HepG2 (cell line): ENCODE data around the gene NAPB. TPM values are rescaled to one million over a fixed set of nuclear protein-coding genes. Genes with fewer than 3 reads are reported as not detected.

Source experiments
- HMGXB3 ChIP-seq: sonication (generic); formaldehyde crosslinking; IDR thresholded peaks from 2 replicates; pipeline ENCODE4 v1.4.0; 2020; ENCODE audit warnings: missing genetic modification reagents, borderline replicate concordance
- STAG1 ChIP-seq: sonication (generic); formaldehyde crosslinking; IDR thresholded peaks from 2 replicates; pipeline ENCODE4 v1.4.0; 2020; ENCODE audit warnings: missing genetic modification reagents
- ZNF142 ChIP-seq: sonication (generic); formaldehyde crosslinking; IDR thresholded peaks from 2 replicates; pipeline ENCODE4 v1.4.0; 2020; ENCODE audit warnings: missing genetic modification reagents
- ZNF207 ChIP-seq: fragments of 450-650 bp; IDR thresholded peaks from 2 replicates; pipeline ENCODE4 v1.6.1; 2016; ENCODE audit warnings: antibody characterized with exemption, borderline replicate concordance
- ZNF337 ChIP-seq: sonication (generic); formaldehyde crosslinking; IDR thresholded peaks from 2 replicates; pipeline ENCODE4 v1.5.1; 2020; ENCODE audit warnings: missing genetic modification reagents, low read depth, mild to moderate bottlenecking, borderline replicate concordance
- ZNF646 ChIP-seq: sonication (generic); formaldehyde crosslinking; IDR thresholded peaks from 2 replicates; pipeline ENCODE4 v1.9.0; 2021; ENCODE audit warnings: mild to moderate bottlenecking, missing genetic modification reagents
- ZNF749 ChIP-seq: sonication (generic); formaldehyde crosslinking; IDR thresholded peaks from 2 replicates; pipeline ENCODE4 v1.8.0; 2022; ENCODE audit warnings: mild to moderate bottlenecking, missing genetic modification reagents, moderate library complexity, borderline replicate concordance
- ZZZ3 ChIP-seq: sonication (generic); formaldehyde crosslinking; IDR thresholded peaks from 2 replicates; pipeline ENCODE4 v1.4.0; 2020; ENCODE audit warnings: missing genetic modification reagents, mild to moderate bottlenecking, borderline replicate concordance
- polyA plus RNA-seq, 8 experiments: library from polyadenylated mRNA; depleted of rRNA in 3 of 8; stranded (reverse) in 7 of 8; unstranded in 1 of 8; fragments of >200 nt; fragmentation: Illumina TruSeq in 4 of 8; extraction: Trizol in 4 of 8; gene quantifications; 2 replicates each; pipeline versions ENCODE4 v1.2.1 to v1.2.3, GENCODE V29; 2011 to 2016; ENCODE audit warnings: low read depth in 4 of 8, missing spikeins in 1 of 8, mixed read lengths in 1 of 8; ENCODE audit not compliant: insufficient read depth in 1 of 8
- total RNA-seq, 5 experiments: library from RNA; depleted of rRNA; stranded (reverse); fragments of >200 nt; fragmentation: Illumina TruSeq; extraction: Trizol; gene quantifications; 2 replicates each; pipeline ENCODE4 v1.2.3, GENCODE V29; 2016; ENCODE audit warnings: low read depth in 1 of 5

NAPB gene
- total and polyA plus RNA-seq, 2 of the 13 experiments (the other 11 are each of a cell fraction or from before 2014, with no cell fraction given), result 15.2 to 16.1 TPM

DNA sequence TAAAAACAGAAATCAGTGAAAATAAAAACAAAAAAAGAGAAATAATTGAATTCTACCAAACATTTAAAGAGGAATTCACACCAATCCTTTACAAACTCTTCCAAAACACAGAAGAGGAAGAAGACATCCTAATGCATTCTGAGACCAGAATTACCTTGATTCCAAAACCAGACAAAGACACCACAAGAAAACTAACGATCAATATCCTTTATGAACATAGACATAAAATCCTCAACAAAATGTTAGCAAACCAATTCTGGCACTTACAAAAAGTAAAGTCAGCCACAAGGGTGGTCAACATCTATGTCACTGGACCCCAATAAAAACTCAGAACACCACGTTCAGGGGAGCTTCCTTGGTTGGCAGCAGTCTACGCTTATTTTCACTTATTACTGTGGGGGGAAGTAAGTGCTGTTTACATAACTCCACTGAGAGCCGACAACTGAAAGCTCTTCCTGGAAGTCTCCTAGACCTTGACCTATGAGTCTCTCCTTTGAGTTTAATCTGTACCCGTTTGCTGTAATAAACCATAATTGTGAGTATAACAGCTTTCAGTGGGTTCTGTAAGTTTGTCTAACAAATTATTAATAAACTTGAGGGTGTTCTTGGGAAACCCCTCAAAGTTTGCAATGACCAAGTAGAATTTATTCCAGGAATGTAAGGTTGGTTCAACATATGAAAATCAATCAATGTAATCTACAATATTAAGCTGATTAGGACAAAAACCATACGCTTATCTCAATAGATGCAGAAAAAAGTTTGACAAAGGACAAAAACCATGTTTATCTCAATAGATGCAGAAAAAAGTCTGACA is 34.8 kb downstream of the NAPB start (continued):
- TF ChIP-seq ZNF646 (CRISPR knock-in tag) (no peak), ZNF142 (CRISPR knock-in tag) (no peak), ZNF749 (CRISPR knock-in tag) (no peak), ZZZ3 (no peak), HMGXB3 (CRISPR knock-in tag) (peak; percentile 64; the same call in 1 of the 2 replicates), ZNF337 (CRISPR knock-in tag) (no peak), STAG1 (no peak), ZNF207 (no peak)
